ENCODE results near the gene APOO. TPM values are rescaled to one million over a fixed set of nuclear protein-coding genes. Genes with fewer than 3 reads are reported as not detected.
A peak's percentile ranks its signal among the peaks of the same experiment; 100 is the strongest.
"Not testable (repeated sequence)": the region's sequence is repeated elsewhere in the genome, so short reads cannot be mapped to it uniquely, and the experiment has no call there.

APOO gene
- total RNA-seq, 1 experiment from 2014 or later, result 69.9 TPM

DNA sequence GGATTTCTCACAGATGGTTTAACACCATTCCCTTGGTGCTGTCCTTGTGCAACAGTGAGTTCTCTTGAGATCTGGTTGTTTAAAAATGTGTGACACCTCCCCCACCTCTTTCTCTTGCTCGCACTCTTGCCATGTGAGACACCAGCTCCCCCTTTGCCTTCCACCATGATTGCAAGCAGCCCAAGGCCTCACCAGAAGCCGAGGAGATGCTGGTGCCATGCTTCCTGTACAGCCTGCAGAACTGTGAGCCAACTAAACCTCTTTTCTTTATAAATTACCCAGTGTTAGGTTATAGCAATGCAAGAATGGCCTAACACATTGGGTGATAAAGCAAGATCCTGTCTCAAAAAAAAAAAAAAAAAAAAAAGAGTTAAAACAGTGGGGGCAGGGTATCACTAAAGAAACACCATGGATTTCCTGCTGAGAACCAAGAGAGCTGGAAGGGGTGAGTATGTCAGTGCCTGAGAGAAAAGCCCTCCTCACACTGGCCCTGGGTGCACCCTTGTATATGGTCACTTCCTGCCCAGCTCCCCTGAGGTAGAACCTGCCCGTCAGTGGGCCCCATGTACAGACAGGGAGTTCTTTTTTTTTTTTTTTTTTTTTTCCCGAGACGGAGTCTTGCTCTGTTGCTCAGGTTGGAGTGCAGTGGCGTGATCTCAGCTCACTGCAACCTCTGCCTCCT, 46.4 kb downstream of the APOO start:
- DNase-seq (ENCODE audit: low read depth), result no peak

DNA sequence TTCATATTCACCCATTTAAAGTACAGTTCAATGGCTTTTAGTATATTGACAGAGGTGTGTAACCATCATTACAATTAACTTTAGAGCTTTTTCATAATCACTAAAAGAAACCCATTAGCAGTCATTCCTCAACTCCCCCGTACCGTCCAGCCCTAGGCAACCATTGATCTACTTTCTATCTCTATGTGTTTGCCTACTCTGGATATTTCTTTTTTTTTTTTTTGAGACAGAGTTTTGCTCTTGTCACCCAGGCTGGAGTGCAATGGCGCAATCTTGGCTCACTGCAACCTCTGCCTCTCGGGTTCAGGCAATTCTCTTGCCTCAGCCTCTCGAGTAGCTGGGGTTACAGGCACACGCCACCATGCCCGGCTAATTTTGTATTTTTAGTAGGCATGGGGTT, 48.5 kb downstream of the APOO start:
- DNase-seq (ENCODE audit: low read depth), result not testable (repeated sequence)

DNA sequence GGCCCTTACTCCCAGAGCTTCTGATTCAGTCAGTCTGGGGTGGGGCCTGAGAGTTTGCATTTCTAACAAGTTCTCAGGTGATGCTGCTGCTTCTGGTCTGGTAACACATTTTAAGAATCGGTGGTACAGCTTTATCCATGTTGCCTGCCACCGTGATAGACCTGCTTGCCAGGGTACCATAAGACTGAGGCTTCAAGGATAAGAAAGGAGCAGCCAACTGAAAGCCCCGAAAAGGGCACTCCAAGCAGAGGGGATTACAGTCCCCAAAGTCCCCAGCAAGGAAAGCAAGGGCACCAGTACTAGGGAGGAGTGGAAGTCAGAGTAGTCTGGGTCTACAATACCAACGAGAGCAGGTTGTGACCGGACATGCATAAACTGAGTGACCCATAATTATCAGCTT, 49.8 kb downstream of the APOO start:
- DNase-seq (ENCODE audit: low read depth), result no peak

DNA sequence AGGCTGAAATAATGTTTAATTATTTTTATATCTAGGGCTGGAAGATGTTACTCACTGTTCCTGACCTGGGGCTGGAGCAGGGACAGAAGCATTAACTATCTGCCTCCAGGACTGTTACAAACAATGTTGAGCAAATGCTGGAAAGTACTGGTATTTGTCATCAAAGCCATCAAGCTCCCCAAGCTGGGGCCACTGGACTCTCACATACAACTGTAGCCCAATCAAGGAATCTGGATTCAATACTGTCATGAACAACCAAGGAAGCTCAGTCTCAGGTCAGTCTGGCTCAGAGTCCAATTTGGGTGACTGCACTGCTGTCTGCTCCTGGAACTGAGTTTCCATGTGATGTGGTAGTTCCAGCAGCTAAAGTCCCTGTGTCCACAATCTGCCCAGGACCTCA, 50.4 kb downstream of the APOO start:
- peak; percentile 2 for DNase-seq (ENCODE audit: low read depth)

DNA sequence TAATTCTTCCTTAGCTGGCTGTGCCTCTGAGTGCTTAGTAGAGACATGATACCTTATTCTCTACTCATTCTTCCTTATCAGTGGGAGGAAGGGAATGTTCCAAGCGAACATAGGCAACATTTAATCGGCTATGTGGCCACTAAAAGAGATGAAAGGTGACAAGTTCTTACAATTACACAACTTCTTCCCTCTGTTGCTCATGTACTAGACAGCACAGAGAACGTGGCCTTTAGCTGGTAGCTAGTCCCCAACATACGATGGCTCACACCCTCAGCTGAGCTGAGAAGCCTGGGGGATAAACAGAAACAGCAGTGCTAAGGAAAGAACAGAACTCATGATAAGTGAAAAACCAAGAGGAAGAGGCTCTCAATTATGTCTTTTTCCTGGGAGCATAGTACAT, 52.2 kb downstream of the APOO start:
- no peak for DNase-seq (ENCODE audit: low read depth)

DNA sequence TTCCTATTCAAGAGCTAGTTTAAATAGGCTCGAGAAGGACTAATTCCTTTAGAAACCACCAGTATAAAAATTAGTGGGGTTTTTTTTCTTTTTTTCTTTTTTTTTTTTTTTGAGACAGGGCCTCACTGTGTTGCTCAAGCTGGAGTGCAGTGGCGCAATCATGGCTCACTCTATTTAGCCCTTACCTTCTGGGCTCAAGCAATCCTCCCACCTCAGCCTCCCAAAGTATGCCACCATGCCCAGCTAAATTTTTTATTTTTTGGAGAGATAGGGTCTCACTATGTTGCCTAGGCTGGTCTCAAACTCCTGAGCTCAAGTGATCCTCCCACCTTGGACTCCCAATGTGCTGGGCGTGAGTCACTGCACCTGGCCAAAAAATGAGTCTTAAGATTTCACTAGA, 52.8 kb downstream of the APOO start:
- DNase-seq (ENCODE audit: low read depth), result no peak

DNA sequence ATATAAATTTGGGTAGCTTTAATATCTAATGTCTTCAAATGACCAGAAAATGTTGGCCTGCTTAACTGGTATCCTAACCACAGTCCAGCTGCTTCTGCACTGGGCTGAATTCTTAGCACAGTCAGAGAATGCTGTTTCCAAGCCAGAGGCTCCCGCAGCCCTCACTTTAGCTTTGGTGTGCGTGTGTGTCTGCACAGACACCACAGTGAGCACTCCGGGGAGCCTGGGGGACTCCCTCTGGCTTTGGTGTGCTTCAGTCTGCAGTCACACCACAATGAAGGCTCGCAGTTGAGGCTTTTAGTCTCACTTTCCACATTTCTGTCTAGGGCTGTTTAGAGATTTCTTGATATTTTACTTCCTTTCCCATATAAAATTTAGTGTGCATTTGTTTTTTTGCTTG, 53.6 kb downstream of the APOO start:
- no peak for DNase-seq (ENCODE audit: low read depth)

DNA sequence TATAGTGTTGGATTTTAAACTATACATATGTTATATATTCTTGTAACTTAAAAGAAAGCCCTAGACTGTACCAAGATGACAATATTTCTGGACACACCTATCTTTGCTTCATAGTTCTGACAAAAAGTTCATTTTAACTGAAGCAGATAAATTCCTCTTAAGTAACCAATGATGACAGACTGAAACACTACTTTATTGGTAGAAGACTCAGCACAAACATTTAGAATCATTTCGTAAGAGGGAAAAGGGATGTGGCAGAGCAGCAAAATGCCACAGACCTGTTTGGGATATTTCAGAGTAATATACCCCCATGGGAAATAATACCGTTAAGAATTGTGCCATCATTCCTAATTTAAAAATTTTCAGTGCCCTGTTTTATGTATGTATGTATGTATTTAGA, 56.2 kb downstream of the APOO start:
- DNase-seq (ENCODE audit: low read depth), result no peak

DNA sequence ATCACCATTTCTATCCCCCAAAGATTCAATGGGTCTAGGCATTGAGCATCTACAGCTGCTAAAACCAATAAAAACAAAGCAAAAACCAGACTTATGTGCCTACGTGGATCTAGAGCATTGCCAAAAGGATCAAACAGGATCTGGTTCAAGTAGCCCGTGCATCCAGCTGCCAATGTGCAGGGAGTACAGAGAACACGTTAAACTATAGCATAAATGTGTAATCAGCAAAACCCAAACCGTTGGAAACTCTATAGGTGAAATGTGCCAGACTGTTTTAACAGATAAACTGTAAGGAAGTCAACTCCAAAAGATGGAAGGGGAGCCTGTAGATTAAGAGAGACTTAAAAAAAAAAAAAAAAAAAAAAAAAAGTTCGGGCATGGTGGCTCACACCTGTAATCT, 58.5 kb downstream of the APOO start:
- DNase-seq (ENCODE audit: low read depth), result no peak

DNA sequence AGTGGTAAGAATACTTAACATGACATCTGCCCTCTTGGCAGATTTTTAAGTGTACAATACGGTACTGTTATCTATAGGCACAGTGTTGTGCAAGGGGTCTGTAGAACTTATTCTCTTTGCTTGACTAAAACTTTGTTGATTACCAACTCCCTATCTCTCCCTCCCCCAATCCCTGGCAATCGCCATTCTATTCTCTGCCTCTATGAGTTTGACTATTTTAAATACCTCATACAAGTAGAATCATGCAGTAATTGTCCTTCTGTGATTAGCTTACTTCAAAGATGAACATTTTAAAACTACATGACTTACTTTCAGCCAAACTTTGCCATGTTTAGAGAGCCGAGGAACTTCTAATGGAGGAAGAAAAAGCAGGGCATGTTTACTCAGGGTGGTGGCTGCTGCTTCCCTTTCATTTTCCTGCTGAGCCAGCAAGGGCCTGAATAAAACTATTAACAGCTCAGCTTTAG, 62.4 kb downstream of the APOO start:
- no peak for DNase-seq (ENCODE audit: low read depth)

DNA sequence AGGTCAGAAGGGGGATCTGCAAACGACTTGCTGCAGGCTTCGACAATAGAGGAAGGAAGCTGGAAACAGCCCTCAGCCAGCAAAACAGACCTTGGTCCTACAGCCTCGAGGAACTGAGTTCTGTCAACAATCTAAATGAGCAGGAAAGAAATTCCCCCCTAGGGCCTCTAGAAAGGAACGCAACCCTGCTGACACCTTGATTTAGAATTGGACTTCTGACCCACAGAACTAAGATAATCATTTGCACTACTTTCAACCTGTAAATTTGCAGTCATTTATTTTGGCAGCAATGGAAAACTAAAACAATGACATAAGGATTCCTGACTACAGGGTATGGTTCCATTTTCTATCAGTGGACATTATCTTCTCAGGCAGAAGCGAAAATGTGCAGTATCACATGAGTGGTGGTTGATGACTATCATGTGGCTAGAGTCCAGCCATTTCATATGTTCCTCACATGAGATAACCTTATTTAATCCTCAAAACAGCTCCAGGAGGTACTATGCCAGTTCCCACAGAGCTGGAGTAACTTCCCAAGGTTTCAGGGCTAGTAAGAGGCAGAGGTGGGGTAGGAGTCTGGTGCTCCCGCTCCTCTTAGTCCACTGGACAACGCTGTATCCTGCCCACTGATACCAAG, 63.1 kb downstream of the APOO start:
- DNase-seq (ENCODE audit: low read depth), result no peak

DNA sequence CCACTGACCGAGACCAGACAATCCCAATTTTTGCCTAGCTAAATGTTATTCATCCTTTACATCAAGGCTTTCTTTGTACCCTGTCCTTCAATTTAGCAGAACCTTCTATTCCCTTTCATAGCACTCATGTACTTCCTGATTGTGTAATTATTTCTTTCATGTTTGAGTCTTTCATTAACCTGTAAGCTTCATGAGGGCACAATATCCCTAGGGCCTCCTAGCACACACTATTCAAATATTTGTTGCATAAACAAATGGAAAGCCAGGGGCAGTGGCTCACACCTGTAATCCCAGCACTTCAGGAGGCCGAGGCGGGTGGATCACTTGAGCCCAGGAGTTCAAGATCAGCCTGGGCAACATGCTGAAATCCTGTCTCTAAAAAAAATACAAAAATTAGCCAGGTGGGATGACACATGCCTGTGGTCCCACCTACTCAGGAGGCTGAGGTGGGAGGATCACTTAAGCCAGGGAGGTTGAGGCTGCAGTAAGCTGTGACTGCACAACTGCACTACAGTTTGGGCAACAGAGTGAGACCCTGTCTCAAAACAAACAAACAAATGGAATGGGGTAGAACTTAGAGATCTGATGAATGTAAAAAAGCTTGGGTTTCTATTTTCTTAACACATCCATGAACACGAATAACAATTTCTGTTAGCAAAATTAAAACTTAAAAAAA, 65.8 kb downstream of the APOO start:
- DNase-seq (ENCODE audit: low read depth), result no peak

DNA sequence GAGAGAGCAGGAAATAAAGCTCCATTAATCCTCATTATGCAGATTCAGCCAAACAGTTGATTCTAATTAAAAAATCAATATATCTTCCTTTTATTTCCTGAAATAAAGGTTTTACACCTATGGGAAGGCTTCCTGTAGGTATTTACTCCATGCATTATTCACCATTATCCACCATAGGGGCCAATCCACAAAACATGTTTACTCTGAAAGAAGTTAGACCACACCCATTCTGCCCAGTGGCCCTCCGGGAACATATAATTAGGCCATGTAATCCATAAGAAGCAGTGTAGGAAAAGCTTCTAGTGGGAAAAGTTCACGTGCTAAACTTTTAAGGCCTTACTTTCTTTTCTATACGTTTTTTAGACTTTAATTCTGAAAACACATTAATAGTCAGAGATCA, 67.1 kb downstream of the APOO start:
- DNase-seq (ENCODE audit: low read depth), result no peak

DNA sequence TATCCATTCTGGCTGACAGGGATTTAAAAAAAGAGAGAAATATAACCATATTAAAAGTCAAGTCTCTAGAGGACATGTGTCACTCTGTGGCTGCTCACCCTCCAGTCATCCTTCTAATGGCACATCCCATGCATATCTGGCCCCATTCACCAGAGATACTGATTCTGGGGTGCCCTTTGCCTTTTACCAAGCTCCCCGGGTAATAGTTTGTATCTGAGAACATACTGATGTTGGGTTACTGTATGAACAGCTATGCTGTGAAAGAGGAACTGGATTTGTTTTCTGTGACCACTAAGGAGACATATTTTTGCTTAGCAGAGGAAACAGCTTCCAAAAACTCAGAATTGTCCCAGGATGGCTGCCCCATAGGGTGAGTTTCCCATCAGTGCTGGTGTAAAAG, 68.8 kb downstream of the APOO start:
- DNase-seq (ENCODE audit: low read depth), result no peak

DNA sequence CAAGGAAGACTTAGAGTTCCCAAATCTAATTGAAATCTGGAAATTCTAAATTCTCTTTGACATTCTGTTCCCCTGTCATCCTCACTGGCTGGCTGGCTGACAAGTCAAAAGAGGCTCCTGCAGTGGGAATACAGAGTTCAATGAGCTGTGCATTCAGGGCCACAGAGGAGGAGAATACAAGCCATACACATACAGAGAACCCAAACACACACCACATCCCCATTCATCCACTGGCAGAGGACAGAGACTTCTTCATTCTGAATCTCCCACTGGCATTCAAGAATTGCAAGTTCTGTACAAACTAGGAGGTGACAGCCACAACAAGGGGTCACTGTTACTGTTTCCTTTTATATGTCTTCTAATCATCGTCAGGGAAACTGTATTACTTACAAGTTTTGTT, 75.0 kb downstream of the APOO start:
- DNase-seq (ENCODE audit: low read depth), result no peak

DNA sequence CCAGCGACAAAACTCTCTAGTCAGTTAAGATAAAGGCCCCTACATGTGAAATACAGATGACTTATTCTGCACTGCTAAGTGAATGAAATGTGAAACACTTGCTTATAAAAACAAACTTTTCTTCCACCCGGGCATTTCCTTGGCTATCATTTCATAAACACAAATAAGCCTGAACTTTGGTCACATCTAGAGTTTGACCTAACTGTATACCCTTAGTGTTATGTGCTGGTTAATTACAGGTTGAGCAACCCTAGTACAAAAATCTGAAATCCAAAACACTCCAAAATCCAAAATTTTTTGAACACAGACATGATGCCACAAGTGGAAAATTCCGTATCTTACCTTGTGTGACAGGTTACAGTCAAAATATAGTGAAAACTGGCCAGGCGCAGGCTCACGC, 78.9 kb downstream of the APOO start:
- DNase-seq (ENCODE audit: low read depth), result no peak

DNA sequence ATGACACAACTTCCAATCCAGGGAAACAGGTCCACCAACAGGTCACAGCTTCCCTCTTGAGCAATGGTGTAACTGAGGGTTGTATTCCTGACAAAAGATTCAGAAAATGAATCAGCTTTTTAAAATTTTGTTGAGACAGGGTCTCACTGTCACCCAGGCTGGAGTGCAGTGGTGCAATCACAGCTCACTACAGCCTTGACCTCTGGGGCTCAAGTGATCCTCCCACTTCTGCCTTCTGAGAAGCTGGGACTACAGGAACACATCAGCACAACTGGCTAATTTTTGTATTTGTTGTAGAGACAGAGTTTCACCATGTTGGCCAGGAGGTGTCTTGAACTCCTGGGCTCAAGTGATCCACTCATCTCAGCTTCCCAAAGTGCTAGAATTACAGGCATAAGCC, 81.1 kb downstream of the APOO start:
- no peak for DNase-seq (ENCODE audit: low read depth)

DNA sequence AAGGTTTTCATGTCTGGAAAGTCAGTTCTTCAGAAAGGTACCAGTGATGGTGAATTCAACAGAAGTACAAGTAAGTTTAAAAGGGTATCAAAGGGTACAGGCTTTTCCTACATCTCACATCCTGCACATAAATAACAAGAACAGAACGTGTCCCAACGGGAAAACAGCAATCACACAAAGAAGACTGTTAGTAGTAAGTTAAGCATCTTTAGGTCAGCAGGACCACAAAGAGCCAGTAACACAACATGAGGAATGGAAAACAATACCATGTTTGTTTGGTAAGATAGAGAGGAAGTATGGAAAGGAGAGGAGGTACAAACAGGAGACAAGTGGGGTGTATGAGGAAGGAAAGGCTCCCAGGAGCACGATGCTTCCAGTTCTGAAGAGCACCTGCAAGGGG, 81.5 kb downstream of the APOO start:
- DNase-seq (ENCODE audit: low read depth), result no peak

DNA sequence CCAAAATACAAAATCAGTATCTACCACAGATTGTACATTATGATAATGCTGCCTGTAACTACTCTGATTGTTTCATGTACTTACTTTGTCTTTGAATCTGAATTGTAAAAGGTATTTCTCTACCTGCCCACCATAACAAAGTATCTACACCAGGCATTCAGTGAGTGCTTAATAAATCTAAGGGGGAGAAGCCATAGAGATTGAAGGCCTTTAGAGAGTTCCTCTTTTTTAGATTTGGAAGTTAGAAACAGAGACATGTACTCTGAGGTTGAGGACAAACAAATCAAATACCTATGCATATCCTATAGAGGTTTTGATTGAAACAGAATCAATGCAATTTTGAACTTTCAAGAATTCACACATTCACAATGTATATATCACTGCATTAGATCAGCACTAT, 82.1 kb downstream of the APOO start:
- DNase-seq (ENCODE audit: low read depth), result no peak

DNA sequence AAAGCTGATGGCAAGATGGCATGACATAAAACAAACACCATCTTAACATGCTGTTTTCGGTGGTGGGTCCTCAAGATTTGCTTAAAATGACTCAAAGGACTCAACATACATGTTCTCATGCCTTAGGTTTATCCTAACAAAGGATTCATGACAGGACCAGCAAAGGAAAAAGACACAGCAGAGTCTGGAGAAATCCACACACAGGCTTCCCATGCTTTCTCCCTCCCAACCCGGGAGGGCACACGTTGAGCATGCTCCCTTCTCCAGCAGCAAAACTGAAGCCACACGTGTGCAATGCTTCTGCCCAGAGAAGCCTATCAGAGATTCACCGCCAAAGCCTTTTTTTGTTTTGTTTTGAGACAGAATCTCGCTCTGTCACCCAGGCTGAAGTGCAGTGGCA, 84.9 kb downstream of the APOO start:
- no peak for DNase-seq (ENCODE audit: low read depth)

DNA sequence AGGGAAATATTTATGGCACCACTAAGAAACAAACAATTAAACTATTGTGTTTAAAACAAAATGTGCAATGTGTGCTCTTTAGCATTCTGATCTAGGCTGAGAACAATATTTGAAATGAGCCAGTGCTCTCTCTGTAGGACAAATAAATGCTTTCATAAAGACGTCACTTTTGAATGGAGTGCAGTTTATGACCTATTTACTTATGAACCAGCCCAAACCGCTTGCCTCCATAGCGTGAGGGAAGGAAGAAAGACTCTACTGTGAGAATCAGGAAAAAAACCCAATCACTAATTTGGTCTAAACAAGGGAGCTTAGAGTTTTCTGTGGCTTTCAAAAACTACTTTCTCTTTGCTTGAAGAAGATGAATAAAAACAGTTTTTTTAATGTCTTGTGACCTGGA, 85.3 kb downstream of the APOO start:
- DNase-seq (ENCODE audit: low read depth), result peak; percentile 53

DNA sequence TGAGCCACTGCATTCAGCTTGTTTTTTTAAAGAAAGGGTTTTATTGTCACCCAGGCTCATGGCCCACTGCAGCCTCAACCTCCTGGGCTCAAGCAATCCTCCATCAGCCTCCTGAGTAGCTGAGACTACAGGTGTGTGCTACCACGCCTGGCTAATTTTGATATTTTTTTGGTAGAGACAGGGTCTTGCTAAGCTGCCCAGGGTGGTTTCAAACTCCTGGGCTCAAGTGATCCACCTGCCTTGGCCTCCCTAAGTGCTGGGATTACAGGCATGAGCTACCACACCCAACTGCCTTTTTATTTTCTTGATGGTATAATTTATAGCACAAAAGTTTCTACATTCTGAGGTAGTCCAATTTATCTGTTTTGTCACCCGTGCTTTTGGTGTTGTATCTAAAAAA, 85.9 kb downstream of the APOO start:
- DNase-seq (ENCODE audit: low read depth), result no peak

DNA sequence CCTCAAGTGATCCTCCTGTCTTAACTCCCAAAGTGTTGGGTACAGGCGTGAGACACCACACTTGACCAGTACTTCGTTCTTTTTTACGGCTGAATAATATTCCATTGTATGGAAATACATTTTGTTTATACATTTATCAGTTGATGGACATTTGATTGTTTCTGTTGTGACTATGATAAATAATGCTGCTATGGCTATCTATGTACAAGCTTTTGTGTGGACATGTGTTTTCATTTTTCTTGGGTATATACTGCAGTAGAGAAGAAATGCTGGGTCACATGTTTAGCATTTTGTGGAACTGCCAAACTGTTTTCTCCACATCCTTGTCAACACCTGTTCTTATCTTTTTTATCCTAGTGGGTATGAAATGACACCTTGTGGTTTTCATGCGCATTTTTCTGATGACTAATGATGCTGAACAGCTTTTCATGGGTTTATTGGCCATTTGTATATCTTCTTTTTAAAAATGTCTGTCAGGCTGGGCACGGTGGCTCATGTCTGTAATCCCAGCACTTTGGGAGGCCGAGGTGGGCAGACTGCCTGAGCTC, 87.4 kb downstream of the APOO start:
- DNase-seq (ENCODE audit: low read depth), result peak; percentile 83
